Activated T-cell treated with anti-CD3 and anti-CD28 coated beads, Interleukin-2, amount 50 U/mL, for 72 hours (primary cell): ENCODE results near the gene ZNF532. TPM values are rescaled to one million over a fixed set of nuclear protein-coding genes. Genes with fewer than 3 reads are reported as not detected.

Experiments used
- ATAC-seq, 2 donors: fragments of 150-1000 bp; cut with Tn5 transposase; replicated peaks in 1 of 2; 2 replicates each; pipeline ENCODE4 v1.10.0; 2021; ENCODE audit warnings: moderate library complexity in 2 of 2, mild to moderate bottlenecking in 1 of 2
- DNase-seq, 2 donors: peaks; one replicate each; pipeline ENCODE4 v3.0.0; 2021 to 2022; ENCODE audit warnings: mixed read lengths in 1 of 2
- H3K27ac Mint-ChIP-seq: one replicate; pipeline ENCODE4 v1.8.0; 2022; ENCODE audit warnings: mild to moderate bottlenecking, moderate library complexity, mixed read lengths
- H3K27me3 Mint-ChIP-seq: one replicate; pipeline ENCODE4 v1.8.0; 2022; ENCODE audit warnings: low read depth, mixed read lengths
- H3K36me3 Mint-ChIP-seq, 2 donors: one replicate each; pipeline ENCODE4 v1.8.0; 2022; ENCODE audit warnings: mixed read lengths in 2 of 2, mild to moderate bottlenecking in 1 of 2; ENCODE audit not compliant: insufficient read depth in 2 of 2
- H3K4me1 Mint-ChIP-seq: one replicate; pipeline ENCODE4 v1.8.0; 2022; ENCODE audit warnings: low read depth, mixed read lengths
- H3K4me3 Mint-ChIP-seq, 2 donors: one replicate each; pipeline ENCODE4 v1.8.0; 2022; ENCODE audit warnings: mild to moderate bottlenecking in 2 of 2, mixed read lengths in 2 of 2, moderate library complexity in 2 of 2
- H3K9me3 Mint-ChIP-seq, 2 donors: one replicate each; pipeline ENCODE4 v1.8.0; 2022; ENCODE audit warnings: mixed read lengths in 2 of 2
- total RNA-seq, 2 donors: library from RNA; stranded (reverse); gene quantifications; one replicate each; pipeline ENCODE4 v1.2.3, GENCODE V29; 2022

The ZNF532 gene
- total RNA-seq, 2 donors from 2014 or later = 10.2 to 14.5 TPM

DNA sequence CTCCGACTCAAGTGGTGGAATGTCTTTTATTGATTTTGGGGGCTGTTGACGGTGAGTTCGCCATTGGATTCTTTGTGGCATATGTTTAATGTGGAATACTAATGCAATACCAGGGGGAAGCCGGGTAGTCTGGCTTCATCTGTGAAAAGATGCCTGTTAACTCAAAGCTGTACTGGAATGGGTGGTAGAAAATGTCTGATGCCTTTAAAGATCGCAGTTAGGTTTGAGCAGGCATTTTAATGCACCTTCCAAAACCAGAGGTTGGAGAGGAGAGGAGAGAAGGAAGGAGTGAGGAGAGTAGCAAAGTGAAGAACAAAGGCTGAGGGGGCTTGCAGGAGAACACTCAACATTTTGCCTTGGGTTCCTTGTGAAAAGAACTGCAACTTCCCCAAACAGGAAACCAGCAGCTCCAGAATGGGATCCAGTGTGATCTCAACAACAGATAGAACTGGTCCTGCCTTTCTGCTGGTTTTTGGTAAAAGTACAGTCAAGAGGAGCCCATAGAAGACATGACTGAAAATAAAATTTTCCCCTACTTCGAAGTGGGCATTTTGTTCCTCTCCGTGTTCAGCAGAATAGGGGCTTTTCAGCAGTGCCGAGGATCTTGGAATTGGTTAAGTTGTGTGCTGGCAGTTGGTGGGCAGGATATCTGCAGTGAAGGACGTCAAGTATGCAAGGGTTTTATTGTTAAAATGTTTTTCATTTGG is 1.5 kb downstream of the ZNF532 start:
- peaks cover 0 to 1% of the 10 kb centered on the region in 2 donors for H3K36me3 Mint-ChIP-seq
- DNase-seq (no peak), ATAC-seq (no peak)
- no peak overlapping the region for H3K4me3 Mint-ChIP-seq
- peaks cover 10% of the 10 kb centered on the region for H3K4me1 Mint-ChIP-seq
- H3K27ac Mint-ChIP-seq = no peak overlapping the region
- H3K27me3 Mint-ChIP-seq = peaks cover 82% of the 10 kb centered on the region
- H3K9me3 Mint-ChIP-seq = no peaks in the 10 kb centered on the region

DNA sequence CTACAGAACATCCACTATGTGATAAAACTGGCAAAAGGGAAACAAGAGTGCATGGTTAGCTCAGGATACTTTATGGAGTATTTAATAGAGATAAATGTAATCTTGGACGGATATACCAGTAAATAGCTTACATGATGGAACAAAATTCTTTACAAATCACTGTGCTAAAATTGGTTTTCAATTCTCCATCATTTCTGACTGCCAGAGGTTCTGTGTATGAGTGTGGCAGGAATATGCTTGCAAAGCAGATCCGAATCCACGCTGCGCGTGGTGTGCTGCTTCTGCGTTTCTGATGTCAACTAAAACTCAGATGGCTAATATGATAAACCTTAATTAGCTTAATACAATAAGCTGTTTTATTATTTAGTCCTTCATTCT is 2.1 kb downstream of the ZNF532 start:
- H3K27me3 Mint-ChIP-seq = peaks cover 82% of the 10 kb centered on the region
- H3K27ac Mint-ChIP-seq = no peak overlapping the region
- no peak for DNase-seq
- no peaks in the 10 kb centered on the region for H3K9me3 Mint-ChIP-seq
- no peak for ATAC-seq
- no peak overlapping the region for H3K4me3 Mint-ChIP-seq
- H3K4me1 Mint-ChIP-seq = peaks cover 10% of the 10 kb centered on the region
- H3K36me3 Mint-ChIP-seq = peaks cover 0 to 1% of the 10 kb centered on the region in 2 donors

DNA sequence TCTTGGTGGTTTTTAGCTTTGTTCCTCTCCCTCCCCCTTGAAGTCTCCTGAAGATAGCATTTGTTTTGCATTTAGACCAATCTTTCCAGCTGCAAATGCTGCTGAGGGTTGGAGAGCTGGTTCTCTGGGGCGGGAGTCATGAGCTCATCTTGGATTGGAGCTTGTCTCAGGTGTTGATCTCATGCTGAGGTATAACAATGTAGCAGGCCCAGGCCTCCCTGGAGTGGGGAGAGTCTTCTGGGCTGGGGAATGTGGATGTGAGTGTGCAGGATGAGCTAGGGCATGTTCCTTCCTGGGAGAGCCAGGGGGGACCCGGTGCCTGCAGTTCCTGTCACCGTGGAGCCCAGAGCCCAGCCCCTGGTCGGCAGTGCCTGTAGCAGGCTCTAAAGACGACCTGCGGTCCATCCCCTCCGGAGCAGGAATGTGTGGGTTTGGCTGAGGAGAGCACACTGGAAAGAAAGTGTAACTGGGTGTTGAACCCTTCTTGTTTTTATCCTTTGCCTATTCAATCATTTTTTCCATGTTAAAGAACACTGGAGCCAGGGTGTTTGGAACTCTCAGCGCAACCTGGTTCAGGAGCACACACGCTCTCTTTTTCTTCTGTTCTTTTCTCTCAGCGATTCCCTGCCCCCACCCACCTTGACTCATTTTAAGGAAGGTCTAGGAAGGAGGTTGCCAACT is 2.7 kb downstream of the ZNF532 start:
- Mint-ChIP-seq H3K9me3 (no peaks in the 10 kb centered on the region), H3K4me3 (no peak overlapping the region), H3K27me3 (peaks cover 80% of the 10 kb centered on the region), H3K4me1 (peaks cover 10% of the 10 kb centered on the region), H3K27ac (no peak overlapping the region), H3K36me3 (peaks cover 0 to 1% of the 10 kb centered on the region in 2 donors)
- DNase-seq = no peak
- no peak for ATAC-seq

DNA sequence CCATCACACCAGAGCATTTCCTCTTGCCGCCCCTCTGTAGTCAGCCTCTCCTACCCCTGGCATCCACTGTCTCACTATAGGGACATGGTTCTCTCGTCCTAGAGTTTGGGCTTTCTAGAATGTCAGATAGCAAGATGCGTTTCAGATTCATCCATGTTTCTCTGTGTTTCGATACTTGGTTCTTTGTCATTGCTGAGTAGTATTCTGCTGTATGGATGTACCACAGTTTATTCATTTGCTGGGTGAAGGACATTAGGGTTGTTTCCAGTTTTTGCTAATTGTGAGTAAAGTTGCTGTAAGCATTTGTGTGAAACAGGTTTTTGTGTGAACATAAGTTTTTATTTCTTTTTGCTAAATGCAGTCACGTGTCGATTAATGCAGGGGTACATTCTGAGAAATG is 3.8 kb downstream of the ZNF532 start:
- H3K9me3 Mint-ChIP-seq = no peaks in the 10 kb centered on the region
- DNase-seq = no peak
- H3K4me1 Mint-ChIP-seq = peaks cover 6% of the 10 kb centered on the region
- peaks cover 0 to 1% of the 10 kb centered on the region in 2 donors for H3K36me3 Mint-ChIP-seq
- no peak overlapping the region for H3K27ac Mint-ChIP-seq
- no peak for ATAC-seq
- H3K4me3 Mint-ChIP-seq = no peak overlapping the region
- H3K27me3 Mint-ChIP-seq = peaks cover 82% of the 10 kb centered on the region

DNA sequence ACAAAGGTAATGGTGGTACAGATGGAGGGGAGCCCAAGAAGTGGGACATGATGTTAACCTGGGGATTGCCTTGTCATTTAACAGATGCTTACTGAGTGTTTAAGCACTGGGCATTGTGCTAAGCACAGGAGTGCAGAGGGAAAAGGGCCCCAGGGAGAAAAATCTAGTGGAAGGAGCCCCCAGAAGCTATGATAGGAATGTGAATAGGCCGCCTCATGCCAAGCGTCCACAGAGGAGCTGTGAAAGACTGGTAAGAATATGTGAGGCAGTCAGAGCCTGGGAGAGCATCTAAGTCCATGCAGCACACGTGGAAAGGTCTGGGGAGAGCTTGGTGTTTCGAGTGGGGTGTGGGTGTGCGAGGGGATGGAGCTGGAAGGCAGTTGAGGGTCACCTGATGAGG is 5.5 kb downstream of the ZNF532 start:
- Mint-ChIP-seq H3K4me3 (no peak overlapping the region), H3K4me1 (no peaks in the 10 kb centered on the region), H3K27me3 (peaks cover 71% of the 10 kb centered on the region), H3K9me3 (no peaks in the 10 kb centered on the region), H3K27ac (no peak overlapping the region), H3K36me3 (peaks cover 0 to 1% of the 10 kb centered on the region in 2 donors)
- ATAC-seq (no peak), DNase-seq (no peak)

DNA sequence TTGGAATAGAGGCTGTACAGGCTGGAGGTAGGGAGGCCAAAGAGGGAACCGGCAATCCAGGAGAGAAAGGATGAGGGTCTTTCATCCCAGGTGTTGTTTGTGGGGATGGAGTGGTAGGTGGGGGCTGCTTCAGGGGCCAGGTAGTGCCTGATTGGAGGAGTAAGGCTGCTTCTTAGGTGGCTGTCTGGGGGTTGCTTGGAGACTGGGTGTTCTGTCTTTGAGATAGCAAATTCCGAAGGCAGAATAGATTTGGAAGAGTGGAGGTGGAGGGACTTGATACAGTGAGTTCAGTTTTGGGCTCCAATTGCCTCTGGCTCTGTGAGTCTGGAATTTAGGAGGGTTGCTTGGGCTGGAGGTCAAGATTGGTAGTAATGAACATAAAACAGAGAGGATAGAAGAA is 5.9 kb downstream of the ZNF532 start:
- Mint-ChIP-seq H3K9me3 (no peaks in the 10 kb centered on the region), H3K27me3 (peaks cover 66% of the 10 kb centered on the region), H3K36me3 (peaks cover 0 to 1% of the 10 kb centered on the region in 2 donors), H3K4me3 (no peak overlapping the region), H3K4me1 (no peaks in the 10 kb centered on the region), H3K27ac (no peak overlapping the region)
- DNase-seq (no peak), ATAC-seq (no peak)

DNA sequence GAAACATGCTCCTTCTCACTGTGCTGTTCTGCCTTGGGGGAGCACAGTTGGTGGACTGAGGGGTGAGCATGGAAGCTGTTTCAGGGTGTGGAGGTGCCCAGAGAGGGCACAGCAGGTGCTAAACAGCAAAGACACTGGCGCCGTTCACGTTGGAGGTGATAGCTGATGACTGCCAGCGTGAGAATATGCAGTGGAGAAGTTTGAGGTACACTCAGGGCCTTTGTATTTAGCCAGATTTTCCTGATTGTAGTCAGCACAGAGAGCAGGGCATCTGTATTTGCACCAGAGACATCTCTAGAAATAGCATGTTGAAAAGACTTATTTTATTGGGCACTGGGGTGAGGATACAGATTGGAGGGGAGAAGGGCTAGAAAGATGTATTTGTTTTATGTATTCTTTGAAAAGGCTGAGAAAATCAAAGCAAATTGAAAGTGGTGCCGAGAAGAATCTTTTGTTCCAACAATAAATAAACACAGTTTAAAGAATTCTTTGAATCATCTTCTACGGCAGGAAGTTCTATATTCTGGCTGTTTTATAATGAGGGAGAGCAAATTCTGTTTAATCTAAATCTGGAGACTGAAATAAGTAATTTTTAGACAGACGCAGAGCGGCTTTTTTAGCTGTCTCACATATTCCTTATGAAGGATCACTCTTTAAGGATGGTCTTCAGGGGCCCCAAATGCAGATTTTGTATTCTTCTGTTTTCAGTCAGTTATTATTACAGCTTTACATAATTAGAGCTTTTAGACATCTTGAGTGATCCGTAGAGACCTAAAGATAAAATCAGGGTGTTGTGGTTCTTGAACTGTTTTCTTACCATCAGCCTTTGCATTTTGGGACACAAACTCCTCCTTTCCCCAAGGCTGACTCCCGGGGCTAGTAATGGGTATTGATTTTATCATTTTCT is 7.1 kb downstream of the ZNF532 start:
- DNase-seq (no peak), ATAC-seq (no peak)
- Mint-ChIP-seq H3K4me1 (no peaks in the 10 kb centered on the region), H3K27me3 (peaks cover 56% of the 10 kb centered on the region), H3K9me3 (no peaks in the 10 kb centered on the region), H3K27ac (no peak overlapping the region), H3K36me3 (peaks cover 0 to 1% of the 10 kb centered on the region in 2 donors), H3K4me3 (no peak overlapping the region)

DNA sequence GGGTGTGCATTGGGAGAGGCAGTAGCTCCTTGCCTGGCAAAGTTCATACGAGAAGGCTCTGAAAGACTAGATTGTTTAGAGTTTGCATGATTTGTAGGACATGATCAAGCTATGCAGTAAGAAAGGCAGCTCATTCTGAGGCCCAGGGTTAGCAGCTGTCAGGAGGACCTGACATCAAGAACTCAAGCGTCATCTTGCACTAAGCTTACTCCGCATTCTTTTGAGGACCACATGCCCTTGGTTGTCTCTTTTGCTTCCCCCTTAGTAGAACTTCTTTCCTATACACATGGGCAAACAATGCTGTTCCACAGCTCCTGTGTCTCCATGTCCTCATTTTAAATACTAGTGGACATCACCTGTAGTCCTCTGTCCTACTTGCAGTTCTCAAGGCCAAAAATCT is 14.0 kb downstream of the ZNF532 start:
- no peak overlapping the region for H3K4me3 Mint-ChIP-seq
- H3K27me3 Mint-ChIP-seq = peaks cover 18% of the 10 kb centered on the region
- no peaks in the 10 kb centered on the region for H3K4me1 Mint-ChIP-seq
- ATAC-seq (no peak), DNase-seq (no peak)
- H3K9me3 Mint-ChIP-seq = no peaks in the 10 kb centered on the region
- no peak overlapping the region for H3K27ac Mint-ChIP-seq
- no peaks in the 10 kb centered on the region for H3K36me3 Mint-ChIP-seq

DNA sequence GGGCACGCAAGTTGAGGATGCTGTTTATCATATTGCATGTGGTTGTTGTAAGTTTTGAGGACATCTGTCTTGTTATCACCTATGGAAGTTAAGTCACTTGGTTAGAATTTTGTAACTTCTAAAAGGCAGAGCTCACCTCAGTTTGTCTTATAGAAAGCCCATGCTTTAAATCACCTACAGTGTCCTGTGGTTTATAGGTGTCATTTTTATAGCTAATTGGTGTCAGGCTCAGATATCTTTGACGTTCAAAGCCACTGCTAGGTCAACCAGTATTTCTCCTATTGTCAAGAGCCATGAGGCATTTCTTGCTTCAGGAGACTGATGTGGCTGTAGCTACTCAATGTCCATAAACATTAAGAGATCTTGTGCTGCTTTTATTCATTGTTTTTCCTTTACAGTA is 16.8 kb downstream of the ZNF532 start:
- no peaks in the 10 kb centered on the region for H3K36me3 Mint-ChIP-seq
- peaks cover 21% of the 10 kb centered on the region for H3K27me3 Mint-ChIP-seq
- ATAC-seq = no peak
- no peaks in the 10 kb centered on the region for H3K4me1 Mint-ChIP-seq
- no peak for DNase-seq
- H3K9me3 Mint-ChIP-seq = no peaks in the 10 kb centered on the region
- no peak overlapping the region for H3K4me3 Mint-ChIP-seq
- no peak overlapping the region for H3K27ac Mint-ChIP-seq

DNA sequence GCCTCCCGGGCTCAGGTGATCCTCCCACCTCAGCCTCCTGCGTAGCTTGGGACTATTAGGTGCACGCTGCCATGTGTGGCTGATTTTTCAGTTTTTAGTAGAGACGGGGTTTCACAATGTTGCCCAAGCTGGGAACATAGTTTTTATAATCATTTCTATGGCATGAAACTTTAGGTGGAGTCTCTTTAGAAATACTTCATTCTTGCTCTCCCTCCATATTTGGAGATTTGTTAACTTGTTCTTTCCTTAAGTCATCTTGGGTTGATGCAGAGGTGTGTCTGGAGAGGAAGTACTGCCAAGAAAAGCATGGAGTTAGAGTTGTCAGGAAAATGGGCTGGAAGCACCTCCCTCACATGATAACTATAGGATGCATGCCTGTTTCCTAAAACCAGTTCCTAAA is 17.4 kb downstream of the ZNF532 start:
- H3K9me3 Mint-ChIP-seq = no peaks in the 10 kb centered on the region
- ATAC-seq (no peak), DNase-seq (no peak)
- peaks cover 4% of the 10 kb centered on the region for H3K4me1 Mint-ChIP-seq
- H3K4me3 Mint-ChIP-seq = no peak overlapping the region
- peaks cover 27% of the 10 kb centered on the region for H3K27me3 Mint-ChIP-seq
- H3K27ac Mint-ChIP-seq = no peak overlapping the region
- H3K36me3 Mint-ChIP-seq = no peaks in the 10 kb centered on the region

DNA sequence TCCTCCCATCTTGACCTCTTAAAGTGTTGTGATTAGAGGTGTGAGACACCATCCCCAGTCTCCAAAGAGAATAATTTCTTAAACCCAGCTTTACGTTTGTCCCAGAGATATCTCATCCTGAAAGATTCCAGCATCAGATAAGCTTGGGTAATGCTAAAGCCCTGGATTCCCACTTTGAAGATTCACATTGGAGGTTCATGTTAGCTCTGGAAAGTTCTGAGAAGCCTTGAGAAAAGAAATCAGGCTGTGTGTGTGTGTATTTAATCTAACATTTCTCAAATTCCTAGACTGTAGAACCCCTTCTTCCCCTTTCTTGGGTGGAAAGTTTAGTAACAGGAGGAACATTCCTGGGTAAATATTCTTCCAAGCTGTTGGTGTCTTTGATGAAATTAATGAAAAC is 18.0 kb downstream of the ZNF532 start:
- H3K9me3 Mint-ChIP-seq = no peaks in the 10 kb centered on the region
- no peak for ATAC-seq
- H3K4me3 Mint-ChIP-seq = no peak overlapping the region
- H3K27me3 Mint-ChIP-seq = peaks cover 30% of the 10 kb centered on the region
- peaks cover 11% of the 10 kb centered on the region for H3K4me1 Mint-ChIP-seq
- H3K36me3 Mint-ChIP-seq = no peaks in the 10 kb centered on the region
- no peak for DNase-seq
- H3K27ac Mint-ChIP-seq = no peak overlapping the region

DNA sequence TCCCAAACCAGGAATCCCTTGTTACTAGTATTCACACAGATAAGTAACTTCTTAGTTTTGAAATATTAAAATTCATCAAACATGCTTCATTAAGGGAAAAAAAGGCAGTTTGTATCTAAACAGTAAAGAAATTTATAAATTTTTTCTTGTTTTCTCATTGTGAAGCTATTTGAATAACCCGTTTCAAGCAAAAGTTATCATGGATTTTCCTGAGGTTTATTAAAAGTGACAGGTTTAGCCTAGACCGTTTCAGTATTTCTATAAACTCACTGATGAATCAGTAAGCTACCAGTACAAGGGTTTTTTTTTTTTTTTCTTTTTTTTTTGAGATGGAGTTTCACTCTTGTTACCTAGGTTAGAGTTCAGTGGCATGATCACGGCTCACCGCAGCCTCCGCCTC is 20.0 kb downstream of the ZNF532 start:
- Mint-ChIP-seq H3K27me3 (peaks cover 25% of the 10 kb centered on the region), H3K36me3 (no peaks in the 10 kb centered on the region), H3K9me3 (no peaks in the 10 kb centered on the region), H3K4me3 (no peak overlapping the region), H3K4me1 (peaks cover 13% of the 10 kb centered on the region), H3K27ac (no peak overlapping the region)
- ATAC-seq (no peak), DNase-seq (no peak)

DNA sequence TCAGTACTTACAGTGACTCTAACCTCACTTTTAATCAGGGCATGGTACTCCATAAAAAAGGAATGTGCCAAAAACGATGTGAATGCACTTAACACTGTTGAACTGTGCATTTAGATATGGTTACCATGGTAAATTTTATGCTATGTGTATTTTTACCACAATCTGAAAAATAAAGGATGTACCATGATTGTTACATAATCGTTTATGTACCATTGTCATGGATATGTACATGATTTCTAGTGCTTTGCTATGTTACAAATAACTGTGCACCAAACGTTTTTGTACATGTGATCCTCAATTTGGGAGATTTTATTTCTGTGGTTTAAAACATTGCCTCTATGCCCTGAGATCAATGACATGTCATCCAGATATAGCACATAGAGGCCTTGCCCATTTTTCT is 21.8 kb downstream of the ZNF532 start:
- Mint-ChIP-seq H3K4me1 (peaks cover 13% of the 10 kb centered on the region), H3K36me3 (no peaks in the 10 kb centered on the region), H3K27ac (no peak overlapping the region), H3K27me3 (peaks cover 25% of the 10 kb centered on the region), H3K9me3 (no peaks in the 10 kb centered on the region), H3K4me3 (no peak overlapping the region)
- DNase-seq = no peak
- no peak for ATAC-seq
